Neural progenitor cell (in vitro differentiated cells): ENCODE data around the gene ETDC. TPM values are rescaled to one million over a fixed set of nuclear protein-coding genes. Genes with fewer than 3 reads are reported as not detected.

Experiments
- DNase-seq: peaks from one replicate; pipeline ENCODE4 v3.0.0-alpha.2; 2016; ENCODE audit warnings: low spot score
- H2AFZ ChIP-seq: fragments of 200-600 bp; sonication (generic); replicated peaks from 2 replicates; pipeline ENCODE4 v1.6.1; 2016; ENCODE audit warnings: antibody characterized with exemption
- H3F3A ChIP-seq: fragments of 200-600 bp; sonication (generic); 2 replicates; pipeline ENCODE4 v1.6.1; 2016; ENCODE audit warnings: antibody characterized with exemption, low read depth
- H3K27ac ChIP-seq: fragments of 200-600 bp; sonication (generic); 2 replicates; pipeline ENCODE4 v1.5.1; 2016; ENCODE audit warnings: mild to moderate bottlenecking
- H3K27me3 ChIP-seq: fragments of 200-600 bp; sonication (generic); 2 replicates; pipeline ENCODE4 v1.6.1; 2016; ENCODE audit warnings: mild to moderate bottlenecking, moderate library complexity
- H3K36me3 ChIP-seq: fragments of 200-600 bp; sonication (generic); 2 replicates; pipeline ENCODE4 v1.5.1; 2016
- H3K4me1 ChIP-seq: fragments of 200-600 bp; sonication (generic); 2 replicates; pipeline ENCODE4 v1.6.1; 2016; ENCODE audit warnings: mixed run types
- H3K4me2 ChIP-seq: fragments of 200-600 bp; sonication (generic); 2 replicates; pipeline ENCODE4 v1.6.1; 2016
- H3K4me3 ChIP-seq: fragments of 200-600 bp; sonication (generic); 2 replicates; pipeline ENCODE4 v1.5.1; 2016
- H3K79me2 ChIP-seq: fragments of 200-600 bp; sonication (generic); 2 replicates; pipeline ENCODE4 v1.6.1; 2016; ENCODE audit warnings: low read depth
- H3K9ac ChIP-seq: fragments of 200-600 bp; sonication (generic); 2 replicates; pipeline ENCODE4 v1.6.1; 2016
- H3K9me3 ChIP-seq: fragments of 200-600 bp; sonication (generic); 2 replicates; pipeline ENCODE4 v1.5.1; 2016; ENCODE audit warnings: low read depth
- H4K20me1 ChIP-seq: fragments of 200-600 bp; sonication (generic); 2 replicates; pipeline ENCODE4 v1.6.1; 2016; ENCODE audit warnings: low read depth
- H3K27ac Mint-ChIP-seq: 3 replicates; pipeline ENCODE4 v1.8.0; 2021; ENCODE audit warnings: mixed read lengths
- H3K27me3 Mint-ChIP-seq: 2 replicates; pipeline ENCODE4 v1.8.0; 2022; ENCODE audit warnings: low read depth, mild to moderate bottlenecking, inconsistent platforms, moderate library complexity, mixed read lengths; ENCODE audit not compliant: insufficient read depth
- H3K36me3 Mint-ChIP-seq: 3 replicates; pipeline ENCODE4 v1.8.0; 2021; ENCODE audit warnings: mixed read lengths
- H3K4me1 Mint-ChIP-seq: 3 replicates; pipeline ENCODE4 v1.8.0; 2021; ENCODE audit warnings: mixed read lengths
- H3K4me3 Mint-ChIP-seq: 3 replicates; pipeline ENCODE4 v1.8.0; 2021; ENCODE audit warnings: mild to moderate bottlenecking, moderate library complexity, mixed read lengths
- H3K9me3 Mint-ChIP-seq: 3 replicates; pipeline ENCODE4 v1.8.0; 2020; ENCODE audit warnings: mixed read lengths
- EZH2 ChIP-seq: fragments of 200-600 bp; sonication (generic); IDR thresholded peaks from 2 replicates; pipeline ENCODE4 v1.6.1; 2017; ENCODE audit warnings: antibody characterized with exemption, mild to moderate bottlenecking, moderate library complexity
- EZH2phosphoT487 ChIP-seq: fragments of 200-600 bp; sonication (generic); IDR thresholded peaks from 2 replicates; pipeline ENCODE4 v1.6.1; 2017; ENCODE audit warnings: antibody characterized with exemption
- total RNA-seq: library from RNA; depleted of rRNA; stranded (reverse); fragments of >200 nt; gene quantifications from 2 replicates; pipeline ENCODE4 v1.2.3, GENCODE V29; 2015; ENCODE audit warnings: low replicate concordance
- TF ChIP-seq, protein P1 (sequence below): fragments of 200-600 bp; sonication (generic); IDR thresholded peaks from 2 replicates; pipeline ENCODE4 v1.5.1; 2017; ENCODE audit warnings: antibody characterized with exemption, mild to moderate bottlenecking

ETDC gene
- total RNA-seq, 1 donor from 2014 or later: not detected

DNA sequence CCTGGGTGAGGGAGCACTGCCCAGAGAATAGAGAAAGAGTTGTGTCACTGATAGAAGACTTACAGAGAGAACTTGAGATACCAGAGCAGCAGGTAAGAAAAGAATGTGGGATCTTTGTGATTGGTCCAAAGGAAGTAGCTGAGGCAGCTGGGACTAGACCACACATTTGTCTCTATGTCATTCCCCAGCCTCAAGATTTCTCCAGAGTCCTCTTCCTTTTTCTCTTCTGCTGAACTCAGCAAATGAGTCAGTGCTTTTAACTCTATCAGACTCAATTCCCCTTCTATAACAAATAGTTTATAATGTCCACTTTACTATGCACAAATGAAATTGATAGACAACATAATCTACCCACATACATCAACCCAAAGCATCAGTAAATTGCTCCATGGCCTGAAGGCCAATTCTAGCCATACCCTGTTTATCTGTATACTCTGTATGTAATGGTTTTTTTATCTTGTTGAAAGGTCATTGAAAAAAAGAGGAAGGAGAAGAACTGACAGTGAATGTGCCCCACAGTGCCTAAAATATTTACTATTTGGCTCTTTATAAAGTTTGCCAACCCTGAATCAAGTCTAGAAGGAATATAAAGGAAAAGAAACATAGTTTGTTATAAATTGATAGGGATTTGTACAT, 38.2 kb downstream of the ETDC start:
- Histone ChIP-seq H3K4me2 (no peak overlapping the region), H3F3A (no peaks in the 10 kb centered on the region), H3K9me3 (no peaks in the 10 kb centered on the region), H3K27ac (no peak overlapping the region), H4K20me1 (no peaks in the 10 kb centered on the region), H2AFZ (no peak overlapping the region), H3K27me3 (no peaks in the 10 kb centered on the region), H3K9ac (no peak overlapping the region), H3K4me1 (no peaks in the 10 kb centered on the region), H3K36me3 (peaks cover 4% of the 10 kb centered on the region), H3K4me3 (no peak overlapping the region), H3K79me2 (peaks cover 5% of the 10 kb centered on the region)
- peaks cover 2% of the 10 kb centered on the region for H3K27me3 Mint-ChIP-seq
- TF ChIP-seq, protein P1, sequence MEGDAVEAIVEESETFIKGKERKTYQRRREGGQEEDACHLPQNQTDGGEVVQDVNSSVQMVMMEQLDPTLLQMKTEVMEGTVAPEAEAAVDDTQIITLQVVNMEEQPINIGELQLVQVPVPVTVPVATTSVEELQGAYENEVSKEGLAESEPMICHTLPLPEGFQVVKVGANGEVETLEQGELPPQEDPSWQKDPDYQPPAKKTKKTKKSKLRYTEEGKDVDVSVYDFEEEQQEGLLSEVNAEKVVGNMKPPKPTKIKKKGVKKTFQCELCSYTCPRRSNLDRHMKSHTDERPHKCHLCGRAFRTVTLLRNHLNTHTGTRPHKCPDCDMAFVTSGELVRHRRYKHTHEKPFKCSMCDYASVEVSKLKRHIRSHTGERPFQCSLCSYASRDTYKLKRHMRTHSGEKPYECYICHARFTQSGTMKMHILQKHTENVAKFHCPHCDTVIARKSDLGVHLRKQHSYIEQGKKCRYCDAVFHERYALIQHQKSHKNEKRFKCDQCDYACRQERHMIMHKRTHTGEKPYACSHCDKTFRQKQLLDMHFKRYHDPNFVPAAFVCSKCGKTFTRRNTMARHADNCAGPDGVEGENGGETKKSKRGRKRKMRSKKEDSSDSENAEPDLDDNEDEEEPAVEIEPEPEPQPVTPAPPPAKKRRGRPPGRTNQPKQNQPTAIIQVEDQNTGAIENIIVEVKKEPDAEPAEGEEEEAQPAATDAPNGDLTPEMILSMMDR: no peak
- TF ChIP-seq EZH2phosphoT487 (no peak), EZH2 (no peak)
- DNase-seq: no peak
- H3K36me3 Mint-ChIP-seq: peaks cover 5% of the 10 kb centered on the region
- no peaks in the 10 kb centered on the region for H3K9me3 Mint-ChIP-seq
- no peak overlapping the region for H3K4me3 Mint-ChIP-seq
- peaks cover 11% of the 10 kb centered on the region for H3K4me1 Mint-ChIP-seq
- no peak overlapping the region for H3K27ac Mint-ChIP-seq

DNA sequence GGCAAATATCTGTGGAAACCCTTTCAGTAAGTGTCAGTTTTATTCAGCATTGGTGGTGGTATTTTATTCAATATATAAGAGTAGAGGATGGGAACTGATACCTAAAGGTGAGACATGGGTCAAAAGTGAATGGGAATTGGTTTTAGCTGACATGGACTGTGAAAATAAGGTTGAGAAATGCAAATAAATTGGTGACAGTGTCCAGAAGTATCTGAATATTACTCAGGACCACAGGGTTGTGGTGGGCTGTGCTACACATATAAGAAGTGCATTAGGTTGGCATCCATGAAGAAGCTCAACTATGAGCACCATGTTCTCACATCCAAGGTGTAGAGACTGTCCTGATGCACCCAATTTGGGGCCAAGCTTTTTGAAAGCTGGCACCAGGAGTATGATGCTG, 45.0 kb downstream of the ETDC start:
- Mint-ChIP-seq H3K27me3 (no peaks in the 10 kb centered on the region), H3K27ac (no peak overlapping the region), H3K4me1 (no peaks in the 10 kb centered on the region), H3K4me3 (no peak overlapping the region), H3K9me3 (no peaks in the 10 kb centered on the region), H3K36me3 (peaks cover 5% of the 10 kb centered on the region)
- Histone ChIP-seq H3K27ac (no peak overlapping the region), H4K20me1 (no peaks in the 10 kb centered on the region), H3K9me3 (peaks cover 3% of the 10 kb centered on the region), H3K4me1 (no peaks in the 10 kb centered on the region), H2AFZ (no peak overlapping the region), H3K9ac (no peak overlapping the region), H3K79me2 (no peaks in the 10 kb centered on the region), H3F3A (no peaks in the 10 kb centered on the region), H3K36me3 (peaks cover 4% of the 10 kb centered on the region), H3K4me2 (no peak overlapping the region), H3K27me3 (no peaks in the 10 kb centered on the region), H3K4me3 (no peak overlapping the region)
- TF ChIP-seq, protein P1: no peak
- TF ChIP-seq EZH2: no peak
- no peak for TF ChIP-seq EZH2phosphoT487
- DNase-seq: no peak

Other genes with a start within 250 kb of the ETDC start
- gene SMIM10L2B, start 210.8 kb upstream of the ETDC start, total RNA-seq: 1.0 and 3.5 TPM in 2 replicates
- not detected in 2 replicates for gene ETDB, start 189.0 kb upstream of the ETDC start, total RNA-seq
- not detected in 2 replicates for gene CT55, start 138.1 kb upstream of the ETDC start, total RNA-seq
- not detected in 2 replicates for gene ETDA, start 57.4 kb upstream of the ETDC start, total RNA-seq
- gene ZNF75D, start 34.6 kb downstream of the ETDC start, total RNA-seq: 6.7 and 7.7 TPM in 2 replicates
- gene ZNF449, start 35.3 kb downstream of the ETDC start, total RNA-seq: 17.4 and 32.2 TPM in 2 replicates
- 1.9 and 5.9 TPM in 2 replicates for gene SMIM10L2A, start 112.5 kb downstream of the ETDC start, total RNA-seq
- 10.4 and 18.3 TPM in 2 replicates for gene INTS6L, start 211.2 kb downstream of the ETDC start, total RNA-seq